GM18867 (cell line): Measurements from ENCODE around the gene SAMD3.
"Not testable (repeated sequence)": the region's sequence is repeated elsewhere in the genome, so short reads cannot be mapped to it uniquely, and the experiment has no call there.

Experiments
- ATAC-seq: cut with Tn5 transposase; IDR thresholded peaks from one replicate; pipeline ENCODE4 v1.9.1; 2021; ENCODE audit warnings: mild to moderate bottlenecking, moderate library complexity; ENCODE audit not compliant: unreplicated experiment

The SAMD3 gene

DNA sequence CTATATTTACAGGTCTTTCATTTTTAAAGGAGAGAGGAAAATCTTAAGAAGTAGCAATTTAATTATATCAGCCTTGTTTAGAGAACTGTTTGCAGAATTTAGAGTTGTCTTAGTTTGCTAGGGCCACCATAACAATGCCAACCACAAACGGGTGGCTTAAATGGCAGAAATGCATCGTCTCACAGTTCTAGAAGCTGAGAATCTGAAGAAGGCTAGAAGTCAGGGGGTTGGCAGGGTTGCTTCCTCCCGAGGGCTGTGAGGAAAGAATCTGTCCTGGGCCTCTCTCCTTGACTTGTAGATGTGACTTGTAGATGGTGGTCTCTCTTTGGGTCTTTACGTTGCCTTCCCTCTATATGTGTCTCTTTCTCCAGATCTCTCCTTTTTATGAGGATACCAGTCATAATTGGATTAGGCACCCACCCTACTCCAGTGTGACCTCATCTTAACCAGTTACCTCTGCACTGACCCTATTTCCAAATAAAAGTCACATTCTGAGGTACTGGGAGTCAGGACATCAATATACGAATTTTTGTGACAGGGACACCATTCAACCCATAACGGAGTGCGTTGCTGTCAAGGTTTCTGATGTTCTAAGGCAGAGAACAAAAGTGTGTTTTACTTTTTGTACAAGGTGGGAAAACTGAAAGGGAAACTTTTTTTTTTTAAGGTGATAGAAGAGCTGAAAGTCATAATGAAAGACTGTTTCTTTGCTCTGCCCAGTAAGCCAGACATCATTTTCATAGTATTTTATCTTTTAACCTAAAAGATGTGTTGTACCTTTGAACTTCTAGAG, 84.4 kb downstream of the SAMD3 start:
- peak; percentile 90 for ATAC-seq

GRCh38 chr6:130136798-130137197, 86.0 kb downstream of the SAMD3 start:
- ATAC-seq = no peak

- no peak for ATAC-seq
Measured at GRCh38 chr6:130134582-130134981, 88.2 kb downstream of the SAMD3 start.

- peak; percentile 93 for ATAC-seq
Measured at GRCh38 chr6:130132286-130132701, 90.5 kb downstream of the SAMD3 start.

DNA sequence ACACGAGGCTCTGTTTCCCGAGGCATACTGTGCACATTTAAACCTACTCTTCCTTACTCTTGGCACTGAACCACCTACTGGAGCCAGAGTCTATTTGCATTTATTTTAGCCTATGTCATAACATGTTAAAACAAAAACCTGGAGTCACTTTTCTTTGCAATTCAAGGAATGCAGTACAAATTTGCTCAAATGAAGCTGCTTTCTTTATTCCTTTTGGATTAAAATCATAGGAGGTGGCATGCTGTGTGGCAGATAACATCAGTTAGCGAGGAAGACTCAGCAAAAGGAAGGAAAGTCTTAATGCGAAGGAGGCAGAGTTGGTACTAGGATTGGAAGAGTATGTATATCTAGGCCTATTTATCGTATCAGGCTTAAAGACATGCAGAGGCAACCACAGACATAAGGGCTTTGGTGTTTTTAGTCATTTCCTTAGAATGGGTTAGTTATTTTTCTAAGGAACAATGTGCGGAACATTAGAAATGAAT, 92.9 kb downstream of the SAMD3 start:
- ATAC-seq = no peak

GRCh38 chr6:130128326-130128725, 94.4 kb downstream of the SAMD3 start:
- no peak for ATAC-seq

DNA sequence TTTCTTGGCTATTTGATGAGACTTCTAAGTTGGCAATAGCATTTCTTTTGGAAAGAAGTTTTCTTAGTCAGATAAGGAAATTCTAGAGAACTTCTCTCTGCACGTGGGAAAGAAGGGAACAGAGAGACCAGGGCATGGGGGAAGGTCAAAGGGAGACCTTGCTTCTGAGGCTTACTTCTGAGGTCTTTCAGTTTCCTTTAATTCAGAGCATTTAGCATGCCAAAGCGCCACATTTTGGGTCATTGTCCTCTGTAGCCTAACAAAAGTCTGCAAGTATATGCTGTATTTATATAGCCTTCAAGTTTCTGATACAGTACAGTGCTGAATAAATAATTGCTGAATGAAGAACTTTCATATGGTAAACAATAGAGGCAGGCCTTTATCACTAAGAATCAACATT, 95.6 kb downstream of the SAMD3 start:
- no peak for ATAC-seq

DNA sequence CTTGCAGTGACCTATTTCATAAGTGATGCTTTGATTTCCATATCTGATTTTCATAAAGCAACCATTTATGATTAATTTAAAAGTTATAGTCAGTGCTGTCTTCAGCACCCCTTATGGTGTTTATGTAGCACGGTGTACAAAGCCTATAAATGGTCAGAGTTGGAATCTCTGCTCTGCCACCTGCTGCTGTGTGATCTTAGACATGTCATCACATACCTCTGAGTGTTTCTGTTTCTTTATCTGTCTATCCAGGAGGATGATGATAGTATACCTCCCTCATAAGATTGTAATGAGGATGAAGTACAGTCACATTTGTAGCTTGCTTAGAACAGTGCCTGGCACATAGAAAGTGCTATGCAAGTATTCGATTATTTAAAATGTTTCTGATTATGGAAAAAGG, 100.5 kb downstream of the SAMD3 start:
- ATAC-seq = no peak

DNA sequence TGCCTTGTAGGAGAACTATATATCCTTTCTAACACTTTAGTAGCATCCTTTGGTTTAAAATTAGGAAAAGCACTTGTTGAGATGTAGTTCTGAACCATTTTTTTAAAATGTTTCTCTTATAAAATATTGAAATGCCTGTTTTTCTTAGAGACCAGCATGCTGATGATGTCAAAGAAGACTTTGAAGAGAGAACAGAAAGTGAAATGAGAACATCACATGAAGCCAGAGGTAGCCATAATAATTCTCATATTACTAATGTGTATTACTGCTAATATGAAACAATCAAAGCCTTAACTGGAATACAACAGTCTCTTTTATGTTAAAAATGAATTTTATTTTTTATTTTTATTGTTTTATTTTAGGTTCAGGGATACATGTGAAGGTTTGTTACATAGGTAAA, 102.0 kb downstream of the SAMD3 start:
- ATAC-seq = no peak

GRCh38 chr6:130119211-130119610, 103.5 kb downstream of the SAMD3 start:
- ATAC-seq = no peak

- ATAC-seq = no peak
Measured at GRCh38 chr6:130118236-130118635, 104.5 kb downstream of the SAMD3 start.

- ATAC-seq = not testable (repeated sequence)
Measured at GRCh38 chr6:130117187-130117701, 105.5 kb downstream of the SAMD3 start.

GRCh38 chr6:130116273-130116672, 106.5 kb downstream of the SAMD3 start:
- ATAC-seq = peak; percentile 38

DNA sequence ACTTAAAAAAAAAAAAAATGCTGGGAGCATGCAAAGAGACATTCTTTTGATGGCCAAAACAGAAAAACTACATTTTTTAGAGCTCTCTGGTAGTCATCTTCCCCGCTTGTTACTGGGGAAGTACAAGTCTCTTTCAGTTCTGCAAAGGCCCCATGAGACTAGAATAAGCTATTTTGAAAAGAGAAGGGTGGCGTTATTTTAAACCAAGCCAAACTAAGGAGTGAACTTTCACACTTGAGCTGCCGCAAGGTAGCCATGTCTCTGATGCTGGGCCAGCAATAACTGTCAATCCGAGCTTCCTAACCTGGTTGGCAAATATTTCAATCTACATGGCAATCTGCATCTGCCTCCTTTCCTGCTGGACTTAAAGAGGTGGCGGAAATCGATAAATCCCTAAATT, 107.7 kb downstream of the SAMD3 start:
- ATAC-seq = peak; percentile 96

GRCh38 chr6:130113201-130113710, 109.5 kb downstream of the SAMD3 start:
- no peak for ATAC-seq

DNA sequence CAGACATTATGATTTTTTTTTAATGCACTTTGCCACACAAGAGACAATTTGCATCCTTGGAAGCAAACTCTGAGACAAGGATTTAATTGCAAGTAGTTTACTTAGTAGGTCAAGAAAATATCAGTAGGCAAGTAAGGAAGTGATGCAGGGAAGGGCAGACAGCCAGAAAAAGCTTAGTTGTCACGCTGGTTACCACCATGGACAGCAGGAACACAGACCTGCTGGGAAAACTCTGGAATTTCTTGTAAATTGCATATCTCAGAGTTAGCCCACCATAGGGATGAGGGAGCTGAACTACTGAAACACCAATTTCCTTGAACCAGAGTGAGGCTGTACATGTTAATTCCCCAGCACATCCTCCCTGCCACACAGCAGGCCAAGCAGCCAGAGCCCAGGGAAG, 111.7 kb downstream of the SAMD3 start:
- no peak for ATAC-seq

- no peak for ATAC-seq
Measured at GRCh38 chr6:130107710-130108109, 115.0 kb downstream of the SAMD3 start.

- peak; percentile 93 for ATAC-seq
Measured at GRCh38 chr6:130105996-130106704, 116.6 kb downstream of the SAMD3 start.

DNA sequence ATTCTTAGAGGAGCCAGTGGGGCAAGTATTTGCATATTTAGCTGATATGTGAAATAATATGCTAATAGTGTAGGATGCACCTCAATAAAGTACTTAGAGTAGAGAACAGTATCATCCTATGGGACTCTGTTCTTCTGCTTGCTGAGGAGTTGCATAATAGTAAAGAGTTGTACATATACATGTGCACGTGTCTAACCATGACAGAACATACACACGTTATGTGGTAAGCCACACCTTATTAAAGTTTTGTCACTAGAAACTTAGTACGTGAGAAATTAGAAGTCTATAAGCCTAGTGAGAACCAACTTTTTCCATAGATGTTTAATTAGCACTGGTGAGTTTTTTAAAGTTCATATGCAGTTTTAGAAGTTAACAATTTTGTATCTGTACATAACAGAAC, 123.6 kb downstream of the SAMD3 start:
- ATAC-seq = no peak

- ATAC-seq = no peak
Measured at GRCh38 chr6:130098317-130098716, 124.4 kb downstream of the SAMD3 start.
